K562 (cell line): Measurements from ENCODE around the gene NTN1. TPM values are rescaled to one million over a fixed set of nuclear protein-coding genes. Genes with fewer than 3 reads are reported as not detected.

Source experiments
- HDAC6 ChIP-seq: IDR thresholded peaks from 2 replicates; pipeline ENCODE4 v1.6.1; 2012; ENCODE audit warnings: low read depth, mild to moderate bottlenecking, control low read depth, inconsistent platforms, low read length, moderate library complexity
- REST ChIP-seq, 2 experiments: fragments of 450-650 bp; formaldehyde crosslinking in 1 of 2; IDR thresholded peaks; 2 replicates each; pipeline versions ENCODE4 v1.4.0 to v1.6.1; 2014 to 2020; ENCODE audit warnings: mild to moderate bottlenecking in 2 of 2, borderline replicate concordance in 1 of 2, low read depth in 1 of 2
- polyA plus RNA-seq, 8 experiments: library from polyadenylated mRNA; depleted of rRNA in 4 of 8; stranded (reverse) in 5 of 8; unstranded in 3 of 8; fragments of >200 nt; fragmentation: Nextera tagmentation in 2 of 8; fragmentation: Illumina TruSeq in 1 of 8; extraction: Ambion mirVana in 2 of 8; extraction: Trizol in 1 of 8; gene quantifications; 2 replicates each; pipeline versions ENCODE4 v1.2.1 to v1.2.3, GENCODE V29; 2011 to 2014; ENCODE audit warnings: inconsistent platforms in 1 of 8, missing spikeins in 1 of 8
- total RNA-seq, 7 experiments: library from RNA; depleted of rRNA in 6 of 7; stranded (reverse); fragments of >200 nt in 6 of 7; fragmentation: Illumina TruSeq in 2 of 7; extraction: Trizol in 2 of 7; gene quantifications; 2 replicates each; pipeline versions ENCODE4 v1.2.1 to v1.2.3, GENCODE V29; 2011 to 2021; ENCODE audit warnings: low replicate concordance in 1 of 7

The NTN1 gene
- total and polyA plus RNA-seq, 9 of the 15 experiments (the other 6 are each of a cell fraction or from before 2014, with no cell fraction given) = 0.02 TPM; not detected in 8

GRCh38 chr17:9140550-9141424 is 119.5 kb downstream of the NTN1 start (continued):
- TF ChIP-seq REST (IDR thresholded peaks at IDR 0.05; ENCODE audit: borderline replicate concordance) (no peak), REST (CRISPR knock-in tag; IDR thresholded peaks at IDR 0.05; ENCODE audit: low read depth) (no peak), HDAC6 (no peak)
- TF ChIP-seq, all 486 proteins: peak for 0
